ENCODE measurements around the gene ABCG5.

ABCG5 gene

GRCh38 chr2:43790147-43790546, 48.5 kb downstream of the ABCG5 start:
- TF ChIP-seq CTCF (IDR thresholded peaks at IDR 0.05; ENCODE audit: low read depth, low read length, missing control alignments), result no peak
- H3K4me3 ChIP-seq (ENCODE audit: low read depth, low read length), result no peak overlapping the region
- in situ Hi-C loops (cut with HindIII; ENCODE audit: low sequenced_read_pairs), result no loop called here
- DNase-seq (ENCODE audit: low read depth), result no peak

GRCh38 chr2:43788646-43789045, 50.0 kb downstream of the ABCG5 start:
- no peak for DNase-seq (ENCODE audit: low read depth)
- no peak for TF ChIP-seq CTCF (IDR thresholded peaks at IDR 0.05; ENCODE audit: low read depth, low read length, missing control alignments)
- in situ Hi-C loops (cut with HindIII; ENCODE audit: low sequenced_read_pairs), result no loop called here
- H3K4me3 ChIP-seq (ENCODE audit: low read depth, low read length), result no peak overlapping the region

DNA sequence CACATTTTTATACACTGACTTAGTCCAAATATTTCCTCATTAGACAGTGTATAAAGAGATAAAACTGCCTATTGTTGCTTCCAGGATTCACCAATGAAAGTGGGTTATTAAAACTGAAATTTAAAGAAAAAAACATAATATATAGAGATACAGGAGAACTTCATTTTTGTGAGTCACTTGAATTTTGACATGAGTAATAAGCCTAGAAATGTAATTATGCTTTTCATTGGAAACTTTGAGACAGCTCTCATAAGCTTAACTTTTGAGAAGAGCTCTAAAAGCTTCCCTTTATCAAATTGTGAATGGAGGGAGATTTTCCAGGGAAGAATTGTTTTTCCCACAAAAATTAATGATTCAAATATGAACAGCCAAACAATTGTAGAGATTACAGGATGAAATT, 50.7 kb downstream of the ABCG5 start:
- no peak for TF ChIP-seq CTCF (IDR thresholded peaks at IDR 0.05; ENCODE audit: low read depth, low read length, missing control alignments)

DNA sequence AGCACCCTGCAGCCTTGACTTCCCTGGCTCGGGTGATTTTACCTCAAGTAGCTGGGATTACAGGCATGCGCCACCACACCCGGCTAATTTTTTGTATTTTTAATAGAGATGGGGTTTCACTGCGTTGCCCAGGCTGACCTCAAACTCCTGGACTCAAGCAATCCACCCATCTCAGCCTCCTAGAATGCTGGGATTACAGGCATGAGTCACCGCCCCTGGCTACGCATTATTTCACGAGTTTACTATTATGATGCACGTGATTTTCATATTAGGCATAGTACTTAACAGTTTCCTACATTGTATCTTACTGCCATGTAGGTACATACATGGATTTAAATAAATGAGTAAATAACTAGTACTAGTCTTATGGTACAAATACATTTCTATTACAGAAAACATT, 60.4 kb downstream of the ABCG5 start:
- DNase-seq (ENCODE audit: low read depth), result no peak
- TF ChIP-seq CTCF (IDR thresholded peaks at IDR 0.05; ENCODE audit: low read depth, low read length, missing control alignments), result no peak
- in situ Hi-C loops (cut with HindIII; ENCODE audit: low sequenced_read_pairs), result no loop called here
- H3K4me3 ChIP-seq (ENCODE audit: low read depth, low read length), result no peak overlapping the region

More for the DNA sequence above, 50.7 kb downstream of the ABCG5 start:
- H3K4me3 ChIP-seq (ENCODE audit: low read depth, low read length), result no peak overlapping the region
- in situ Hi-C loops (cut with HindIII; ENCODE audit: low sequenced_read_pairs), result no loop called here
- no peak for DNase-seq (ENCODE audit: low read depth)

GRCh38 chr2:43777306-43777926, 61.2 kb downstream of the ABCG5 start:
- TF ChIP-seq CTCF (IDR thresholded peaks at IDR 0.05; ENCODE audit: low read depth, low read length, missing control alignments), result no peak
- in situ Hi-C loops (cut with HindIII; ENCODE audit: low sequenced_read_pairs), result no loop called here
- DNase-seq (ENCODE audit: low read depth), result no peak
- H3K4me3 ChIP-seq (ENCODE audit: low read depth, low read length), result no peak overlapping the region

- no peak overlapping the region for H3K4me3 ChIP-seq (ENCODE audit: low read depth, low read length)
- TF ChIP-seq CTCF (IDR thresholded peaks at IDR 0.05; ENCODE audit: low read depth, low read length, missing control alignments), result no peak
- no peak for DNase-seq (ENCODE audit: low read depth)
- in situ Hi-C loops (cut with HindIII; ENCODE audit: low sequenced_read_pairs), result no loop called here
Measured at GRCh38 chr2:43776324-43776723, 62.3 kb downstream of the ABCG5 start.
